H1 (cell line): ENCODE measurements around the gene PIP4K2C. TPM values are rescaled to one million over a fixed set of nuclear protein-coding genes. Genes with fewer than 3 reads are reported as not detected.

ENCODE experiments used
- CTCF ChIA-PET: fragments of 300-600 bp; sonication (Branson Sonifier 250); formaldehyde crosslinking; loops from one replicate; lab custom pipeline; 2021; ENCODE audit not compliant: partially characterized antibody; lab: Charles Lee
- POLR2A ChIA-PET: fragments of 300-600 bp; sonication (Branson Sonifier 250); formaldehyde crosslinking; loops from one replicate; lab custom pipeline; 2021; ENCODE audit warnings: inconsistent platforms; ENCODE audit not compliant: partially characterized antibody; lab: Charles Lee
- DNase-seq, 2 experiments: peaks; one replicate each; pipeline versions ENCODE4 v3.0.0 to v3.0.0-alpha.2; 2010 to 2022; ENCODE audit warnings: low spot score in 2 of 2, low read depth in 1 of 2, mixed read lengths in 1 of 2
- FAIRE-seq: peaks from 2 replicates; lab custom pipeline; 2011; peaks lifted over from hg19 to GRCh38; lab: Jason Lieb, UNC
- H2AFZ ChIP-seq: 2 replicates; pipeline ENCODE4 v1.8.1; 2012; ENCODE audit warnings: low read length, inconsistent platforms
- H2AK5ac ChIP-seq: 2 replicates; pipeline ENCODE4 v1.6.1; 2013; ENCODE audit warnings: low read depth, low read length
- H2BK120ac ChIP-seq: replicated peaks from 2 replicates; pipeline ENCODE3; 2013; ENCODE audit warnings: low read depth, low read length, inconsistent platforms
- H2BK12ac ChIP-seq: 2 replicates; pipeline ENCODE4 v1.6.1; 2013; ENCODE audit warnings: low read depth, low read length
- H2BK15ac ChIP-seq: 2 replicates; pipeline ENCODE4 v1.6.1; 2013; ENCODE audit warnings: low read length
- H2BK20ac ChIP-seq: 2 replicates; pipeline ENCODE4 v1.6.1; 2013; ENCODE audit warnings: low read length
- H2BK5ac ChIP-seq: 2 replicates; pipeline ENCODE4 v1.6.1; 2013; ENCODE audit warnings: low read depth, low read length
- H3K14ac ChIP-seq: 2 replicates; pipeline ENCODE4 v1.6.1; 2013; ENCODE audit warnings: inconsistent platforms; ENCODE audit not compliant: insufficient read length
- H3K18ac ChIP-seq: 2 replicates; pipeline ENCODE4 v1.6.1; 2013; ENCODE audit warnings: low read length; ENCODE audit errors: extremely low read depth
- H3K23ac ChIP-seq: 2 replicates; pipeline ENCODE4 v1.6.1; 2013; ENCODE audit warnings: inconsistent platforms; ENCODE audit not compliant: insufficient read length
- H3K23me2 ChIP-seq: 2 replicates; pipeline ENCODE4 v1.6.1; 2013; ENCODE audit warnings: low read depth, low read length
- H3K27ac ChIP-seq: 2 replicates; pipeline ENCODE4 v1.6.1; 2011; ENCODE audit warnings: low read depth, low read length, inconsistent platforms
- H3K27me3 ChIP-seq, 4 experiments: replicated peaks in 1 of 4; 1 replicate in 1 of 4; 2 replicates in 3 of 4; pipeline versions ENCODE4 v1.6.1 to v1.8.1; 2011 to 2013; ENCODE audit warnings: low read length in 3 of 4, mild to moderate bottlenecking in 3 of 4, inconsistent platforms in 2 of 4, mixed read lengths in 2 of 4, moderate library complexity in 1 of 4; ENCODE audit not compliant: control insufficient read depth in 3 of 4, insufficient read depth in 3 of 4; ENCODE audit errors: extremely low read depth in 1 of 4
- H3K36me3 ChIP-seq, 4 experiments: 2 replicates each; pipeline versions ENCODE4 v1.6.1 to v1.8.1; 2011 to 2013; ENCODE audit warnings: mild to moderate bottlenecking in 4 of 4, low read length in 3 of 4, moderate library complexity in 2 of 4, control low read depth in 1 of 4, inconsistent platforms in 1 of 4; ENCODE audit not compliant: insufficient read depth in 4 of 4, control insufficient read depth in 2 of 4
- H3K4ac ChIP-seq: replicated peaks from 2 replicates; pipeline ENCODE3; 2013; ENCODE audit warnings: low read length, low read depth, mixed read lengths, inconsistent platforms; ENCODE audit not compliant: insufficient read length
- H3K4me1 ChIP-seq, 4 experiments: replicated peaks in 1 of 4; 1 replicate in 1 of 4; 2 replicates in 3 of 4; pipeline versions ENCODE4 v1.6.1 to v1.8.1; 2011 to 2013; ENCODE audit warnings: low read length in 3 of 4, inconsistent platforms in 2 of 4, mixed read lengths in 1 of 4; ENCODE audit not compliant: insufficient read depth in 4 of 4, control insufficient read depth in 3 of 4
- H3K4me2 ChIP-seq, 2 experiments: 2 replicates each; pipeline versions ENCODE4 v1.6.1 to v1.8.1; 2011 to 2013; ENCODE audit warnings: low read depth in 2 of 2, low read length in 2 of 2, control low read depth in 1 of 2, inconsistent platforms in 1 of 2, mild to moderate bottlenecking in 1 of 2; ENCODE audit not compliant: insufficient read depth in 1 of 2
- H3K4me3 ChIP-seq, 4 experiments: fragments of 200-600, 300-600 bp in 1 of 4; sonication (generic), shearing (Covaris generic), sonication (Bioruptor Twin) in 1 of 4; 2 replicates each; pipeline versions ENCODE4 v1.5.1 to v1.8.1; 2011 to 2016; ENCODE audit warnings: low read length in 4 of 4, low read depth in 3 of 4, control low read depth in 2 of 4, inconsistent platforms in 2 of 4, mild to moderate bottlenecking in 2 of 4, mixed read lengths in 1 of 4, moderate library complexity in 1 of 4; ENCODE audit not compliant: insufficient read depth in 2 of 4; ENCODE audit errors: extremely low read depth in 1 of 4
- H3K56ac ChIP-seq: replicated peaks from 2 replicates; pipeline ENCODE3; 2013; ENCODE audit warnings: low read depth, mild to moderate bottlenecking, mixed read lengths, low read length, inconsistent platforms; ENCODE audit not compliant: insufficient read length
- H3K79me1 ChIP-seq: 2 replicates; pipeline ENCODE4 v1.6.1; 2013; ENCODE audit warnings: low read depth, low read length, control low read depth
- H3K79me2 ChIP-seq, 2 experiments: 2 replicates each; pipeline versions ENCODE4 v1.6.1 to v1.8.1; 2012 to 2013; ENCODE audit warnings: low read length in 2 of 2, mild to moderate bottlenecking in 2 of 2, inconsistent platforms in 1 of 2; ENCODE audit not compliant: insufficient read depth in 2 of 2, control insufficient read depth in 1 of 2
- H3K9ac ChIP-seq, 4 experiments: replicated peaks in 1 of 4; 1 replicate in 1 of 4; 2 replicates in 3 of 4; pipeline versions ENCODE4 v1.6.1 to v1.8.1; 2011 to 2013; ENCODE audit warnings: low read depth in 3 of 4, low read length in 3 of 4, control low read depth in 2 of 4, mild to moderate bottlenecking in 2 of 4, moderate library complexity in 2 of 4, inconsistent platforms in 1 of 4; ENCODE audit errors: extremely low read depth in 1 of 4
- H3K9me3 ChIP-seq, 2 experiments: 2 replicates each; pipeline versions ENCODE4 v1.6.1 to v1.8.1; 2012 to 2013; ENCODE audit warnings: mild to moderate bottlenecking in 2 of 2, moderate library complexity in 2 of 2, control low read depth in 1 of 2, inconsistent platforms in 1 of 2, low read depth in 1 of 2, low read length in 1 of 2, mixed read lengths in 1 of 2; ENCODE audit not compliant: insufficient read depth in 2 of 2
- H4K20me1 ChIP-seq, 2 experiments: replicated peaks in 1 of 2; 2 replicates each; pipeline versions ENCODE3 to v1.8.1; 2011 to 2013; ENCODE audit warnings: inconsistent platforms in 2 of 2, low read length in 2 of 2, mild to moderate bottlenecking in 1 of 2; ENCODE audit not compliant: insufficient read depth in 2 of 2, control insufficient read depth in 1 of 2
- H4K5ac ChIP-seq: 2 replicates; pipeline ENCODE4 v1.6.1; 2013; ENCODE audit warnings: low read length, low read depth, mixed read lengths, inconsistent platforms; ENCODE audit not compliant: insufficient read length
- H4K8ac ChIP-seq: 2 replicates; pipeline ENCODE4 v1.8.0; 2013; ENCODE audit warnings: mild to moderate bottlenecking, moderate library complexity, low read length, inconsistent platforms; ENCODE audit not compliant: insufficient read depth; ENCODE audit errors: extremely low read depth
- H4K91ac ChIP-seq: replicated peaks from 2 replicates; pipeline ENCODE3; 2013; ENCODE audit warnings: low read length, mixed read lengths, inconsistent platforms; ENCODE audit not compliant: insufficient read length
- EGR1 ChIP-seq: IDR thresholded peaks from 2 replicates; pipeline ENCODE4 v1.6.1; 2011; ENCODE audit warnings: low read depth, low read length, borderline replicate concordance
- FOSL1 ChIP-seq: IDR thresholded peaks from 2 replicates; pipeline ENCODE4 v1.6.1; 2011; ENCODE audit warnings: mild to moderate bottlenecking, low read depth, low read length, moderate library complexity; ENCODE audit not compliant: insufficient read depth
- KDM4A ChIP-seq: IDR thresholded peaks from one replicate; pipeline ENCODE4 v1.7.1; 2012; ENCODE audit warnings: low read depth, mild to moderate bottlenecking, moderate library complexity, low read length, inconsistent platforms; ENCODE audit not compliant: severe bottlenecking
- MAFK ChIP-seq: IDR thresholded peaks from 2 replicates; pipeline ENCODE4 v1.6.1; 2012; ENCODE audit warnings: low read depth, mild to moderate bottlenecking, improper control_type of control experiment, low read length
- PHF8 ChIP-seq: fragments of 200-600 bp; sonication (generic); conservative IDR thresholded peaks from 2 replicates; pipeline ENCODE4 v1.7.1; 2012; ENCODE audit warnings: low read depth, mild to moderate bottlenecking, inconsistent platforms, low read length, moderate library complexity
- SIN3A ChIP-seq, 2 experiments: IDR thresholded peaks in 1 of 2; conservative IDR thresholded peaks in 1 of 2; 2 replicates each; pipeline ENCODE4 v1.6.1; 2011 to 2012; ENCODE audit warnings: low read length in 2 of 2, improper control_type of control experiment in 1 of 2, low read depth in 1 of 2, mild to moderate bottlenecking in 1 of 2
- SP2 ChIP-seq: IDR thresholded peaks from 2 replicates; pipeline ENCODE4 v1.6.1; 2012; ENCODE audit warnings: mild to moderate bottlenecking, low read length, inconsistent platforms
- TCF12 ChIP-seq: IDR thresholded peaks from 2 replicates; pipeline ENCODE4 v1.6.1; 2011; ENCODE audit warnings: low read depth, mild to moderate bottlenecking, low read length
- TEAD4 ChIP-seq: IDR thresholded peaks from 2 replicates; pipeline ENCODE4 v1.6.1; 2012; ENCODE audit warnings: low read depth, low read length, inconsistent platforms, mixed read lengths
- YY1 ChIP-seq: IDR thresholded peaks from 2 replicates; pipeline ENCODE4 v1.6.1; 2011; ENCODE audit warnings: low read depth, mild to moderate bottlenecking, low read length
- WGBS, 2 experiments: shearing (Covaris generic) in 1 of 2; methylation state at CpG; one replicate each; pipeline versions ENCODE4 v1.1.6 to v1.1.7; 2013 to 2015; ENCODE audit warnings: low lambda C conversion rate in 2 of 2, mixed read lengths in 2 of 2, inconsistent platforms in 1 of 2, low coverage in 1 of 2, missing lambda C conversion rate in 1 of 2; ENCODE audit not compliant: insufficient replicate concordance in 2 of 2, insufficient coverage in 1 of 2, insufficient read length in 1 of 2; ENCODE audit errors: extremely low coverage in 1 of 2, missing lambda C conversion rate in 1 of 2; 5-methylcytosine and 5-hydroxymethylcytosine counted together
- polyA plus RNA-seq, 7 experiments: library from polyadenylated mRNA; depleted of rRNA in 3 of 7; stranded (reverse) in 5 of 7; unstranded in 2 of 7; fragments of >200 nt in 5 of 7; fragments of 200-250 nt in 2 of 7; gene quantifications; 1 replicate in 5 of 7; 2 replicates in 1 of 7; 4 replicates in 1 of 7; pipeline versions ENCODE4 v1.2.1 to v1.2.3, GENCODE V29; 2011 to 2013; ENCODE audit warnings: missing spikeins in 2 of 7, mixed read lengths in 2 of 7
- total RNA-seq: library from RNA; stranded (reverse); fragmentation: NEBNext Ultra II Directional; extraction: Animal tissue kit (Norgen Biotek cat#: 25700); gene quantifications from 2 replicates; pipeline ENCODE4 v1.2.1, GENCODE V29; 2021

Gene PIP4K2C
- total and polyA plus RNA-seq, 2 of the 8 experiments (the other 6 are each of a cell fraction or from before 2014, with no cell fraction given) = 25.0 to 27.1 TPM

DNA sequence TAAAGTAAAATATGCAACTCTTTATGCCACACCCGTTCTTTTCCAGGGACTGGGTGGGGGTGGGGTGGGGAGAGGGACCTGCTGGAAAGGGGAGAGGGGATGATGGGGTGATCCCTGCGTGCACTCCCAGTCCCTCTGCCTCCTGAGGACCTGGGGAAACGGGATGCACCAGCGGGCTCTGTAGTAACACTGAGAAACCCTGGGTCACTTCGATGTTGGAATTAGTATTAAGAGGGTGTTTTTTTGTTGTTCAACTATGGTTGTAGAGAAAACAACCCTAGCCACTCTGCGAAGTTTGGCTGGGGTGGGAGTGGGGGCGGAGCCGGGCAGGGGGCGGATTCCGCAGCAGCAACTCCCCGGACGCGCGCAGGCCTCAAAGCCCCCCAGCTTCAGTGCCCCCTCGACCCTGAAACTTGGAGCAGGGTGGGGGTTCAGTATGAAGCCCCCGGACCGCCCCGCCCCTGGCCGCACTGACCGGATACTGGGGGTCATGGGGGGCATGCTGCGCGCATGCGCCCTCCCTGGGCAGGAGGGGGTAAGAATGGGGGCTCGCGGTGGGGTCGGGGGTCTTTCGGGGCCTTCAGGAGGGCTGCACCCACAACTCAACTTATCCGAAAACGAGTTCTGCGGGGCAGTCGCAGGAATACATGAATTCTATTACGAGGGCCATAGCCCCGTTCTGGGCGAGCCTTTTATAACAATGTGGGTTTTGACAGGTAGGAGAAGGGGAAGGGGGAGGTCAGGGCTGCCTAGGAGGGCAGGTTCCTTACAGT is 19.0 kb downstream of the PIP4K2C start:
- DNase-seq = peak in 1 of 2 experiments; percentile 57
- Histone ChIP-seq H4K8ac (no peak overlapping the region; the same call in 1 of the 2 replicates), H3K23me2 (peaks cover 24% of the 10 kb centered on the region), H3K4me1 (peaks cover 8 to 17% (median 13%) of the 10 kb centered on the region in 4 experiments), H3K27ac (no peak overlapping the region), H3K9me3 (no peaks in the 10 kb centered on the region), H2AK5ac (no peak overlapping the region), H2BK15ac (no peak overlapping the region), H4K91ac (no peak overlapping the region), H3K79me2 (peaks cover 0 to 10% of the 10 kb centered on the region in 2 experiments; a peak in 1 of 4 replicates), H3K27me3 (peaks cover 4 to 49% (median 36%) of the 10 kb centered on the region in 4 experiments), H3K14ac (no peak overlapping the region), H2BK120ac (no peak overlapping the region), H4K5ac (no peak overlapping the region), H3K4me3 (peak overlapping the region; percentile 50 to 73 (median 56)), H3K56ac (peak overlapping the region; percentile 6), H3K23ac (no peak overlapping the region), H3K79me1 (no peaks in the 10 kb centered on the region; the same call in 1 of the 2 replicates), H3K4me2 (peak overlapping the region; percentile 88 to 97), H4K20me1 (no peaks in the 10 kb centered on the region), H2AFZ (no peak overlapping the region), H2BK5ac (no peak overlapping the region), H3K9ac (no peak overlapping the region), H3K18ac (peak overlapping the region; percentile 66; the same call in 1 of the 2 replicates), H2BK20ac (no peak overlapping the region), H3K36me3 (peaks cover 0 to 5% (median 3%) of the 10 kb centered on the region in 4 experiments; a peak in 3 of 8 replicates), H3K4ac (no peak overlapping the region), H2BK12ac (0 out of 2 replicates have a peak overlapping the region, but pooled peaks have one; percentile 27)
- no peak for FAIRE-seq
- ChIA-PET POLR2A (interaction anchor here (0.9 to 7.7 kb wide), 19 partner anchors 10 to 148 kb away, joined by 3 to 60 read pairs (median 6); partner anchors contain the start of genes AGAP2, PIP4K2C and TSPAN31), CTCF (interaction anchor here (1.0 to 12.5 kb wide), 12 partner anchors 10 to 383 kb away, joined by 3 to 124 read pairs (median 6); partner anchors contain the start of genes B4GALNT1 and PIP4K2C)
- 3% methylated on average over 27 of the region's 34 CpGs; no CpG with 5 or more reads in 1 of the 2 experiments for WGBS, 2 experiments
- TF ChIP-seq MAFK = no peak
- no peak for TF ChIP-seq TCF12
- TF ChIP-seq SIN3A (conservative IDR thresholded peaks at IDR 0.05 in 1 of 2, IDR thresholded peaks at IDR 0.05 in 1 of 2; ENCODE audit: low read depth in 1 of 2, low read length in 2 of 2) = peak; percentile 29 to 32; a peak in 1 of 4 replicates
- TF ChIP-seq KDM4A = no peak
- TF ChIP-seq YY1 = no peak
- no peak for TF ChIP-seq PHF8
- 0 out of 2 replicates have a peak, but pooled peaks have one; percentile 31 for TF ChIP-seq FOSL1
- no peak for TF ChIP-seq SP2
- TF ChIP-seq EGR1 = peak; percentile 18; the same call in 1 of the 2 replicates
- no peak for TF ChIP-seq TEAD4
